ACC112 (cell line): Measurements from ENCODE around the gene ALK.

Experiments used
- H2AFZ ChIP-seq: fragments of 200-600 bp; sonication (generic); one replicate; pipeline ENCODE4 v1.6.0; 2017; ENCODE audit warnings: antibody characterized with exemption, low read length; ENCODE audit not compliant: unreplicated experiment
- H3K27ac ChIP-seq: fragments of 200-600 bp; sonication (generic); 2 replicates; pipeline ENCODE4 v1.5.1; 2014; ENCODE audit warnings: low read depth, mild to moderate bottlenecking, antibody characterized with exemption, low read length, moderate library complexity
- H3K27me3 ChIP-seq: fragments of 200-600 bp; sonication (generic); 2 replicates; pipeline ENCODE4 v1.6.1; 2014; ENCODE audit warnings: mild to moderate bottlenecking, antibody characterized with exemption, low read length, moderate library complexity, mixed read lengths; ENCODE audit not compliant: insufficient read depth
- H3K36me3 ChIP-seq: fragments of 200-600 bp; sonication (generic); 2 replicates; pipeline ENCODE4 v1.6.1; 2016; ENCODE audit warnings: mild to moderate bottlenecking, antibody characterized with exemption, low read length, moderate library complexity, mixed read lengths; ENCODE audit not compliant: insufficient read depth
- H3K4me1 ChIP-seq: fragments of 200-600 bp; sonication (generic); one replicate; pipeline ENCODE4 v1.6.1; 2016; ENCODE audit warnings: low read length, mixed read lengths; ENCODE audit not compliant: insufficient read depth, unreplicated experiment, control insufficient read depth
- H3K4me3 ChIP-seq: fragments of 200-600 bp; sonication (generic); 2 replicates; pipeline ENCODE4 v1.5.1; 2014; ENCODE audit warnings: mild to moderate bottlenecking, low read depth, low read length
- H3K79me2 ChIP-seq: fragments of 200-600 bp; sonication (generic); one replicate; pipeline ENCODE4 v1.6.0; 2016; ENCODE audit warnings: low read length; ENCODE audit not compliant: control insufficient read depth, unreplicated experiment, insufficient read depth

ALK gene

GRCh38 chr2:29389686-29390085, 531.7 kb downstream of the ALK start:
- Histone ChIP-seq H2AFZ (no peak overlapping the region), H3K27ac (no peak overlapping the region), H3K4me1 (no peaks in the 10 kb centered on the region), H3K4me3 (no peak overlapping the region), H3K79me2 (no peaks in the 10 kb centered on the region), H3K36me3 (no peaks in the 10 kb centered on the region), H3K27me3 (peaks cover 35% of the 10 kb centered on the region)

- H2AFZ ChIP-seq, result no peak overlapping the region
- H3K27me3 ChIP-seq, result peaks cover 35% of the 10 kb centered on the region
- H3K4me3 ChIP-seq, result no peak overlapping the region
- H3K27ac ChIP-seq, result no peak overlapping the region
- no peaks in the 10 kb centered on the region for H3K4me1 ChIP-seq
- H3K36me3 ChIP-seq, result no peaks in the 10 kb centered on the region
- H3K79me2 ChIP-seq, result no peaks in the 10 kb centered on the region
These were observed 533.3 kb downstream of the ALK start for GRCh38 chr2:29388071-29388470.

DNA sequence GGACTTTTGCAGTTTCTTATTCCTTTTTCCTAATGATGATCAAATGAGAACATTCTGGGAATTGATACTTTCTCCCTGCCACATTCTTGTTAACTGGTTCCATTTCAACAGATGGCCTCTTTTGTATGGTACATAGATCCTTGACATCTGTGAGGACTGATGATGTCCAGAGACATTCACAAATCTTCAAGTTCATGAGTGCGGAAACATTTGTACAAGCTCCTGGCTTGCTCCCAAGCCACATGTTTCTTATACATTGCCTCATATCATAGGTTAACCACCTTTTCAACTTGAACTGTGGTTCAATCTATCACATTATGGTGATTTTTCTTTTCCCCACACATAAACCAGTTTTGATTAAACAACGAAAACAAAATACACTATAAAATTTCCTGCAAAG, 538.9 kb downstream of the ALK start:
- H3K4me3 ChIP-seq, result no peak overlapping the region
- no peaks in the 10 kb centered on the region for H3K4me1 ChIP-seq
- no peaks in the 10 kb centered on the region for H3K79me2 ChIP-seq
- no peaks in the 10 kb centered on the region for H3K36me3 ChIP-seq
- no peak overlapping the region for H2AFZ ChIP-seq
- peaks cover 26% of the 10 kb centered on the region for H3K27me3 ChIP-seq
- H3K27ac ChIP-seq, result no peak overlapping the region

- H2AFZ ChIP-seq, result no peak overlapping the region
- H3K4me1 ChIP-seq, result no peaks in the 10 kb centered on the region
- H3K27ac ChIP-seq, result no peak overlapping the region
- H3K27me3 ChIP-seq, result peaks cover 13% of the 10 kb centered on the region
- no peak overlapping the region for H3K4me3 ChIP-seq
- H3K36me3 ChIP-seq, result no peaks in the 10 kb centered on the region
- no peaks in the 10 kb centered on the region for H3K79me2 ChIP-seq
These were observed 543.6 kb downstream of the ALK start for GRCh38 chr2:29377788-29378187.

DNA sequence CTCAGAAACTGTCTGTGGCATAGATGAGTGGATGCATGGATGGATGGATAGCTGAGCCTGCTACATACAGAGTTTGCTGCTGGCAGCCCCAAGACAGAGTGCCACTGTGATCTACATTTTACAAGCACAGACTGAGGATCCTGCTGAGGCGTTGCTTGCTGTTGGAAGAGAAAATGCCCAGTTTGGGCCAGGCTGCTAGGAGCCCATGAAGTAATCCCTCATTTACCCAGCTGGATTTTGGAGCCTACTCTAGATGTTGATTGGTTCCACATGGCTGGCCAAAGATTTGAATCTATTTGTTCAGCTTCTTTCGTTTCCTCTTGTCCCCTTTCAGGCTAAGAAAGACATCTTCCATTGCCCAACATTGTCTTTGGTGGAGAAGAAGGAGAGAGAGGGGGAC, 544.8 kb downstream of the ALK start:
- Histone ChIP-seq H3K27ac (no peak overlapping the region), H3K36me3 (no peaks in the 10 kb centered on the region), H2AFZ (no peak overlapping the region), H3K4me1 (no peaks in the 10 kb centered on the region), H3K4me3 (no peak overlapping the region), H3K79me2 (no peaks in the 10 kb centered on the region), H3K27me3 (peaks cover 9% of the 10 kb centered on the region)

- Histone ChIP-seq H3K4me3 (no peak overlapping the region), H3K27ac (no peak overlapping the region), H3K36me3 (no peaks in the 10 kb centered on the region), H3K79me2 (no peaks in the 10 kb centered on the region), H3K27me3 (peaks cover 12% of the 10 kb centered on the region), H3K4me1 (no peaks in the 10 kb centered on the region), H2AFZ (no peak overlapping the region)
These were observed 545.5 kb downstream of the ALK start for GRCh38 chr2:29375843-29376242.

GRCh38 chr2:29374823-29375222, 546.6 kb downstream of the ALK start:
- no peaks in the 10 kb centered on the region for H3K36me3 ChIP-seq
- no peaks in the 10 kb centered on the region for H3K4me1 ChIP-seq

DNA sequence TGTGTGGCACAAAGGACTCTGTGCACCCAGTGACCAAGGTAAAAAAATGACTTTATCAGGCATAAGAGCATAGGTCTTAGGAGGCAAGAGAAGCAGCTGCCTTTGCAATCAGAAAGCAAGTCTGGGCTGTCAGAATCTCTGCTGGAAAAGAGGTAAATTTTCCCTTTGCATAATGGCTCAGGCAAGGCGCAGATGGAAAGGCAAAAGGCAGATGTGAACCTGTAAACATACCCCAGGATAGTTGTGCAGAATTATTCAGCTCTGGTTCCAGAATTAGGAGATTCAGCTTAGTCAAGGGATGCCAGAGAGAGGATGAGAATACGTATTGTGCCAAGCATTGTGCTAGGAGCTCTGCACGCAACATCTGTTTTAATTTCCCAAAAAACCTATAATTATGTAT, 547.5 kb downstream of the ALK start:
- H2AFZ ChIP-seq, result no peak overlapping the region
- H3K79me2 ChIP-seq, result no peaks in the 10 kb centered on the region
- H3K36me3 ChIP-seq, result no peaks in the 10 kb centered on the region
- H3K4me3 ChIP-seq, result no peak overlapping the region
- peaks cover 18% of the 10 kb centered on the region for H3K27me3 ChIP-seq
- no peak overlapping the region for H3K27ac ChIP-seq
- H3K4me1 ChIP-seq, result no peaks in the 10 kb centered on the region

More at GRCh38 chr2:29374823-29375222, 546.6 kb downstream of the ALK start:
- Histone ChIP-seq H2AFZ (no peak overlapping the region), H3K27me3 (peaks cover 18% of the 10 kb centered on the region), H3K27ac (no peak overlapping the region), H3K4me3 (no peak overlapping the region), H3K79me2 (no peaks in the 10 kb centered on the region)

DNA sequence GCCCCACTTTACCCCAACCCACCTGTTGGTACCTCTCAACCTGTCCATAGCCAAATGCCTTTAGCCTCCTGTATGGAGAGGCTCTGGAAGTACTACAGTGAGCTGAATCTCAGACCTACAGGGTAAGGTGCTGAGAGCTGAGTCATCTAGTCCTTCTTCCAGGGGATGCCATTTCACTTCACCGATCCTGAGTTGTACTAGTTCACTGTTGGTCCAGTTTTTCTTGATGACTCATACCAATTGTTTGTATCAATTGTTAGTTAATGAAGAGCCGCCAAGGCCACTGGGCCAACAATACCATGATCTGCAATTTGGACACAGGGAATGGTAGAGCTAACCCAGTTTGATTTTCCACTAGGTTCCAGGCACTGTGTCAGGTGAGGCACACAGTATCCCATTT, 549.2 kb downstream of the ALK start:
- Histone ChIP-seq H3K79me2 (no peaks in the 10 kb centered on the region), H3K36me3 (no peaks in the 10 kb centered on the region), H3K27ac (no peak overlapping the region), H2AFZ (no peak overlapping the region), H3K27me3 (peaks cover 18% of the 10 kb centered on the region), H3K4me3 (no peak overlapping the region), H3K4me1 (no peaks in the 10 kb centered on the region)

- Histone ChIP-seq H3K36me3 (no peaks in the 10 kb centered on the region), H2AFZ (no peak overlapping the region)
These were observed 550.7 kb downstream of the ALK start for GRCh38 chr2:29370581-29371125.

GRCh38 chr2:29370173-29370572, 551.2 kb downstream of the ALK start:
- Histone ChIP-seq H3K4me3 (no peak overlapping the region), H3K4me1 (no peaks in the 10 kb centered on the region), H3K36me3 (no peaks in the 10 kb centered on the region), H3K27me3 (peaks cover 18% of the 10 kb centered on the region), H3K27ac (no peak overlapping the region), H3K79me2 (no peaks in the 10 kb centered on the region), H2AFZ (no peak overlapping the region)

More at GRCh38 chr2:29370581-29371125, 550.7 kb downstream of the ALK start:
- Histone ChIP-seq H3K4me1 (no peaks in the 10 kb centered on the region), H3K4me3 (no peak overlapping the region), H3K27me3 (peaks cover 18% of the 10 kb centered on the region), H3K79me2 (no peaks in the 10 kb centered on the region), H3K27ac (no peak overlapping the region)
